MCF 10A (cell line): Measurements from ENCODE around the gene TBX2. TPM values are rescaled to one million over a fixed set of nuclear protein-coding genes. Genes with fewer than 3 reads are reported as not detected.
A peak's percentile ranks its signal among the peaks of the same experiment; 100 is the strongest.

ENCODE experiments used
- BruUV-seq: library from RNA; stranded (reverse); fragments of 400-500 nt; replicated peaks from 2 replicates; lab custom pipeline; 2021; lab: Mats Ljungman, UMichigan
- CTCF ChIA-PET: fragments of 300-600 bp; sonication (Branson Sonifier 250); formaldehyde crosslinking; extraction: SDS; loops from one replicate; lab custom pipeline; 2021; ENCODE audit warnings: antibody characterized with exemption, inconsistent platforms; lab: Yijun Ruan, JAX
- POLR2A ChIA-PET: fragments of 300-600, 350-650 bp; sonication (Branson Sonifier 250); formaldehyde crosslinking; extraction: SDS; loops from one replicate; lab custom pipeline; 2020; ENCODE audit warnings: antibody characterized with exemption, inconsistent platforms; lab: Yijun Ruan, JAX
- DNase-seq: peaks from one replicate; pipeline ENCODE4 v3.0.0-alpha.2; 2018; ENCODE audit not compliant: unreplicated experiment
- H3K27ac Mint-ChIP-seq: one replicate; pipeline ENCODE4 v1.8.0; 2022; ENCODE audit warnings: mild to moderate bottlenecking, low read depth, mixed read lengths; ENCODE audit not compliant: unreplicated experiment
- H3K27me3 Mint-ChIP-seq: one replicate; pipeline ENCODE4 v1.8.0; 2022; ENCODE audit warnings: mixed read lengths; ENCODE audit not compliant: insufficient read depth, unreplicated experiment
- H3K36me3 Mint-ChIP-seq: one replicate; pipeline ENCODE4 v1.8.0; 2022; ENCODE audit warnings: mild to moderate bottlenecking, moderate library complexity, mixed read lengths; ENCODE audit not compliant: insufficient read depth, unreplicated experiment
- H3K4me1 Mint-ChIP-seq: one replicate; pipeline ENCODE4 v1.8.0; 2022; ENCODE audit warnings: mixed read lengths; ENCODE audit not compliant: insufficient read depth, unreplicated experiment
- H3K4me3 Mint-ChIP-seq: one replicate; pipeline ENCODE4 v1.8.0; 2022; ENCODE audit warnings: mild to moderate bottlenecking, moderate library complexity, mixed read lengths; ENCODE audit not compliant: unreplicated experiment
- H3K9me3 Mint-ChIP-seq: one replicate; pipeline ENCODE4 v1.8.0; 2022; ENCODE audit warnings: mixed read lengths; ENCODE audit not compliant: unreplicated experiment
- CTCF ChIP-seq: fragments of 200-600 bp; IDR thresholded peaks from one replicate; pipeline ENCODE4 v1.8.0; 2022; ENCODE audit warnings: antibody characterized with exemption, mild to moderate bottlenecking; ENCODE audit not compliant: unreplicated experiment
- intact Hi-C: fragments of 100-400 bp; cut with micrococcal nuclease; formaldehyde crosslinking; loops from 2 replicates; pipeline ENCODE4 v1.14.1; 2022
- total RNA-seq: library from RNA; stranded (reverse); gene quantifications from 2 replicates; pipeline ENCODE4 v1.2.3, GENCODE V29; 2022

The TBX2 gene
- total RNA-seq, 1 experiment from 2014 or later: 1.5 TPM

- POLR2A ChIA-PET: no interaction called here
- CTCF ChIA-PET: interaction anchor here (0.6 to 1.1 kb wide), 5 partner anchors 10 to 1302 kb away, joined by 3 to 4 read pairs (median 3); no protein-coding TSS in a partner anchor
These were observed 10.7 kb downstream of the TBX2 start for GRCh38 chr17:61410141-61411010.

GRCh38 chr17:61411011-61411260 lies 11.3 kb downstream of the TBX2 start:
- Mint-ChIP-seq H3K27me3 (no peaks in the 10 kb centered on the region), H3K4me3 (no peak overlapping the region), H3K9me3 (no peaks in the 10 kb centered on the region), H3K36me3 (peaks cover 5% of the 10 kb centered on the region), H3K4me1 (no peaks in the 10 kb centered on the region), H3K27ac (no peak overlapping the region)
- intact Hi-C loops: loop anchor here (5.0 kb wide), 1 partner anchor 656 kb away; the partner anchor contains the start of gene MED13
- TF ChIP-seq CTCF: no peak
- POLR2A ChIA-PET: no interaction called here
- DNase-seq: no peak
- CTCF ChIA-PET: interaction anchor here (0.6 to 2.1 kb wide), 4 partner anchors 10 to 743 kb away, joined by 3 to 5 read pairs (median 4); no protein-coding TSS in a partner anchor
- BruUV-seq: no TSS peak

More at GRCh38 chr17:61410141-61411010, 10.7 kb downstream of the TBX2 start:
- no peaks in the 10 kb centered on the region for H3K27me3 Mint-ChIP-seq
- no TSS peak for BruUV-seq
- DNase-seq: no peak
- no peak overlapping the region for H3K4me3 Mint-ChIP-seq
- intact Hi-C loops: loop anchor here (5.0 kb wide), 1 partner anchor 657 kb away; the partner anchor contains the start of gene MED13
- H3K9me3 Mint-ChIP-seq: no peaks in the 10 kb centered on the region
- H3K4me1 Mint-ChIP-seq: no peaks in the 10 kb centered on the region
- TF ChIP-seq CTCF: no peak
- peaks cover 5% of the 10 kb centered on the region for H3K36me3 Mint-ChIP-seq
- H3K27ac Mint-ChIP-seq: no peak overlapping the region

- no peaks in the 10 kb centered on the region for H3K4me1 Mint-ChIP-seq
- CTCF ChIA-PET: interaction anchor here (0.5 to 4.2 kb wide), 40 partner anchors 8 to 744 kb away, joined by 3 to 57 read pairs (median 4); partner anchors contain the start of gene TBX2
- POLR2A ChIA-PET: interaction anchor here (0.9 to 1.2 kb wide), 3 partner anchors 12 to 725 kb away, joined by 3 to 8 read pairs (median 3); partner anchors contain the start of gene TBX2
- peaks cover 5% of the 10 kb centered on the region for H3K36me3 Mint-ChIP-seq
- DNase-seq: no peak
- peak overlapping the region; percentile 71 for H3K4me3 Mint-ChIP-seq
- no peaks in the 10 kb centered on the region for H3K27me3 Mint-ChIP-seq
- TF ChIP-seq CTCF: no peak
- no peak overlapping the region for H3K27ac Mint-ChIP-seq
- no TSS peak for BruUV-seq
- intact Hi-C loops: loop anchor here (1.0 to 5.0 kb wide), 6 partner anchors 140 to 656 kb away; partner anchors contain the start of gene MED13
- H3K9me3 Mint-ChIP-seq: no peaks in the 10 kb centered on the region
These were observed 11.9 kb downstream of the TBX2 start for GRCh38 chr17:61411261-61412142.
